ENCODE measurements around the gene SFT2D3.

GRCh38 chr2:127672341-127673224, 28.7 kb upstream of the SFT2D3 start:
- TF ChIP-seq, protein P1, sequence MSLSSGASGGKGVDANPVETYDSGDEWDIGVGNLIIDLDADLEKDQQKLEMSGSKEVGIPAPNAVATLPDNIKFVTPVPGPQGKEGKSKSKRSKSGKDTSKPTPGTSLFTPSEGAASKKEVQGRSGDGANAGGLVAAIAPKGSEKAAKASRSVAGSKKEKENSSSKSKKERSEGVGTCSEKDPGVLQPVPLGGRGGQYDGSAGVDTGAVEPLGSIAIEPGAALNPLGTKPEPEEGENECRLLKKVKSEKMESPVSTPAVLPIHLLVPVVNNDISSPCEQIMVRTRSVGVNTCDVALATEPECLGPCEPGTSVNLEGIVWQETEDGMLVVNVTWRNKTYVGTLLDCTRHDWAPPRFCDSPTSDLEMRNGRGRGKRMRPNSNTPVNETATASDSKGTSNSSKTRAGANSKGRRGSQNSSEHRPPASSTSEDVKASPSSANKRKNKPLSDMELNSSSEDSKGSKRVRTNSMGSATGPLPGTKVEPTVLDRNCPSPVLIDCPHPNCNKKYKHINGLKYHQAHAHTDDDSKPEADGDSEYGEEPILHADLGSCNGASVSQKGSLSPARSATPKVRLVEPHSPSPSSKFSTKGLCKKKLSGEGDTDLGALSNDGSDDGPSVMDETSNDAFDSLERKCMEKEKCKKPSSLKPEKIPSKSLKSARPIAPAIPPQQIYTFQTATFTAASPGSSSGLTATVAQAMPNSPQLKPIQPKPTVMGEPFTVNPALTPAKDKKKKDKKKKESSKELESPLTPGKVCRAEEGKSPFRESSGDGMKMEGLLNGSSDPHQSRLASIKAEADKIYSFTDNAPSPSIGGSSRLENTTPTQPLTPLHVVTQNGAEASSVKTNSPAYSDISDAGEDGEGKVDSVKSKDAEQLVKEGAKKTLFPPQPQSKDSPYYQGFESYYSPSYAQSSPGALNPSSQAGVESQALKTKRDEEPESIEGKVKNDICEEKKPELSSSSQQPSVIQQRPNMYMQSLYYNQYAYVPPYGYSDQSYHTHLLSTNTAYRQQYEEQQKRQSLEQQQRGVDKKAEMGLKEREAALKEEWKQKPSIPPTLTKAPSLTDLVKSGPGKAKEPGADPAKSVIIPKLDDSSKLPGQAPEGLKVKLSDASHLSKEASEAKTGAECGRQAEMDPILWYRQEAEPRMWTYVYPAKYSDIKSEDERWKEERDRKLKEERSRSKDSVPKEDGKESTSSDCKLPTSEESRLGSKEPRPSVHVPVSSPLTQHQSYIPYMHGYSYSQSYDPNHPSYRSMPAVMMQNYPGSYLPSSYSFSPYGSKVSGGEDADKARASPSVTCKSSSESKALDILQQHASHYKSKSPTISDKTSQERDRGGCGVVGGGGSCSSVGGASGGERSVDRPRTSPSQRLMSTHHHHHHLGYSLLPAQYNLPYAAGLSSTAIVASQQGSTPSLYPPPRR (CRISPR knock-in tag; IDR thresholded peaks at IDR 0.05; ENCODE audit: borderline replicate concordance) = no peak
- TF ChIP-seq ZNF660 (CRISPR knock-in tag; IDR thresholded peaks at IDR 0.05; ENCODE audit: borderline replicate concordance, low read depth) (no peak), POLR2AphosphoS5 (IDR thresholded peaks at IDR 0.05; ENCODE audit: low read depth, low read length) (no peak), POLR2A (IDR thresholded peaks at IDR 0.05; ENCODE audit: insufficient read depth in 1 of 2, low read depth in 2 of 2, low read length in 2 of 2) (no peak), ZNF432 (CRISPR knock-in tag; IDR thresholded peaks at IDR 0.05; ENCODE audit: borderline replicate concordance) (no peak), SAP130 (CRISPR knock-in tag; IDR thresholded peaks at IDR 0.05; ENCODE audit: low read depth) (no peak), HOXD1 (CRISPR knock-in tag; IDR thresholded peaks at IDR 0.05) (no peak), ISX (CRISPR knock-in tag; conservative IDR thresholded peaks at IDR 0.05) (no peak)

All from HepG2 (cell line).